GM12872 (cell line): Measurements from ENCODE around the gene DAAM2.

Experiments used
- CTCF ChIP-seq: IDR thresholded peaks from 3 replicates; pipeline ENCODE4 v1.5.1; 2011; ENCODE audit warnings: low read depth, mild to moderate bottlenecking, low read length, moderate library complexity; ENCODE audit not compliant: insufficient read depth

DAAM2 gene

GRCh38 chr6:39897698-39898097 lies 105.5 kb downstream of the DAAM2 start:
- no peak for TF ChIP-seq CTCF

GRCh38 chr6:39898625-39899024 lies 106.4 kb downstream of the DAAM2 start:
- no peak for TF ChIP-seq CTCF

GRCh38 chr6:39899554-39900295 lies 107.5 kb downstream of the DAAM2 start:
- TF ChIP-seq CTCF: no peak

- no peak for TF ChIP-seq CTCF
Observed at GRCh38 chr6:39901116-39901655, 109.0 kb downstream of the DAAM2 start.

- TF ChIP-seq CTCF: no peak
Observed at GRCh38 chr6:39901670-39902069, 109.5 kb downstream of the DAAM2 start.

- no peak for TF ChIP-seq CTCF
Observed at GRCh38 chr6:39902136-39902535, 110.0 kb downstream of the DAAM2 start.

GRCh38 chr6:39902786-39903465 lies 110.8 kb downstream of the DAAM2 start:
- TF ChIP-seq CTCF: 0 out of 3 replicates have a peak, but pooled peaks have one; percentile 22
